Measurements from ENCODE around the gene STUB1. TPM values are rescaled to one million over a fixed set of nuclear protein-coding genes. Genes with fewer than 3 reads are reported as not detected.
"Not testable (repeated sequence)": the region's sequence is repeated elsewhere in the genome, so short reads cannot be mapped to it uniquely, and the experiment has no call there.

The STUB1 gene
- total and polyA plus RNA-seq, 5 experiments from 2014 or later, result 86.4 to 142 (median 133) TPM

DNA sequence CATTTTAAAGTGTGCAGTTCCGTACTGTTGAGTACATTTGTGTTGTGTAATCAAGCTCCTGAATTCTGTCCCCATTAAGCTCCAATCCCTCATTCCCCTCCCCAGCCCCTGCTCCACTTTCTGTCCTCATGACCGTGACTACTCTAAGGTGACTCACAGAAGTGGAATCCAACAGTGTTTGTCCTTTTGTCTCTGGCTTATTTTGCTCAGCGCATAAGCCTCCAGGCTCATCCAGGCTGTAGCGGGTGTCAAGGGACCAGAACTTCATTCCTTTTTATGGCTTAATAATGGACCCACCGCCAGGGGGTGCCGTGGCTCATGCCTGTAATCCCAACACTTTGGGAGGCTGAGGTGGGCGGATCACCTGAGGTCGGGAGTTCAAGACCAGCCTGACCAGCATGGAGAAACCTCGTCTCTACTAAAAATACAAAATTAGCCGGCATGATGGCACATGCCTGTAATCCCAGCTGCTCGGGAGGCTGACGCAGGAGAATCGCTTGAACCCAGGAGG, 32.6 kb downstream of the STUB1 start:
- H3K4me3 Mint-ChIP-seq, result peak overlapping the region in 6 of 10 donors; percentile 15 to 41 (median 28)
- H3K9me3 Mint-ChIP-seq, ATAC-seq, H3K36me3 Mint-ChIP-seq: not testable (repeated sequence)
- H3K27ac Mint-ChIP-seq, result peak overlapping the region in 1 of 10 donors; percentile 52
- DNase-seq, result peak in 1 of 10 donors; percentile 50
- POLR2A ChIA-PET, result interaction anchor here (0.6 to 21.0 kb wide), 4 partner anchors 8 to 73 kb away, joined by 3 to 411 read pairs (median 10); partner anchors contain the start of genes ANTKMT, CCDC78, CIAO3 and HAGHL
- peaks cover 4 to 35% (median 10%) of the 10 kb centered on the region in 5 donors for H3K27me3 Mint-ChIP-seq
- peaks cover 8 to 20% (median 13%) of the 10 kb centered on the region in 4 donors for H3K4me1 Mint-ChIP-seq

DNA sequence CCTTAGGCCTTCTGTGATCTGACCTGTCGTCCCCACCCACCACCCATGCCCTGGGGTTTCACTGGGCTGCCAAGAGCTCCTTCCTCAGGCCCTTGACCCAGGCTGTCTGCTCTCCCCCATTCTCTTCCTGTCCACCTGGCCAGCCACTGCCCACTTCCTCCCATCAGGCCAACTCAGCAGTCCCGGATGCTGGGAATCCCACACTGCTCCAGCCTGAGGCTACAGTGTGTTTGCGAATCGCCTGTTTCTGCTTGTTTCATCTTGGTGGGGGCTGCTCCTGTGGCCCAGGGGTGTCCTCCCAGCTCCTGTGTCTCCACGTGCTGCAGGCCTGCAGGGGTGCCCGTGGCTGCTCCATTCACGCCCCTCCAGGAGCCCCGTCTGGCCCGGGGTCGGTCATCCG, 33.9 kb downstream of the STUB1 start:
- Mint-ChIP-seq H3K4me1 (peaks cover 10 to 29% (median 19%) of the 10 kb centered on the region in 4 donors), H3K4me3 (peak overlapping the region; percentile 18 to 75 (median 30)), H3K9me3 (no peaks in the 10 kb centered on the region), H3K27ac (no peak overlapping the region), H3K27me3 (peaks cover 0 to 22% (median 0%) of the 10 kb centered on the region in 5 donors), H3K36me3 (no peaks in the 10 kb centered on the region)
- DNase-seq, result no peak
- ATAC-seq, result no peak
- POLR2A ChIA-PET, result interaction anchor here (2.4 to 21.0 kb wide), 3 partner anchors 21 to 75 kb away, joined by 9 to 411 read pairs (median 10); partner anchors contain the start of genes CCDC78, CHTF18, CIAO3 and HAGHL

DNA sequence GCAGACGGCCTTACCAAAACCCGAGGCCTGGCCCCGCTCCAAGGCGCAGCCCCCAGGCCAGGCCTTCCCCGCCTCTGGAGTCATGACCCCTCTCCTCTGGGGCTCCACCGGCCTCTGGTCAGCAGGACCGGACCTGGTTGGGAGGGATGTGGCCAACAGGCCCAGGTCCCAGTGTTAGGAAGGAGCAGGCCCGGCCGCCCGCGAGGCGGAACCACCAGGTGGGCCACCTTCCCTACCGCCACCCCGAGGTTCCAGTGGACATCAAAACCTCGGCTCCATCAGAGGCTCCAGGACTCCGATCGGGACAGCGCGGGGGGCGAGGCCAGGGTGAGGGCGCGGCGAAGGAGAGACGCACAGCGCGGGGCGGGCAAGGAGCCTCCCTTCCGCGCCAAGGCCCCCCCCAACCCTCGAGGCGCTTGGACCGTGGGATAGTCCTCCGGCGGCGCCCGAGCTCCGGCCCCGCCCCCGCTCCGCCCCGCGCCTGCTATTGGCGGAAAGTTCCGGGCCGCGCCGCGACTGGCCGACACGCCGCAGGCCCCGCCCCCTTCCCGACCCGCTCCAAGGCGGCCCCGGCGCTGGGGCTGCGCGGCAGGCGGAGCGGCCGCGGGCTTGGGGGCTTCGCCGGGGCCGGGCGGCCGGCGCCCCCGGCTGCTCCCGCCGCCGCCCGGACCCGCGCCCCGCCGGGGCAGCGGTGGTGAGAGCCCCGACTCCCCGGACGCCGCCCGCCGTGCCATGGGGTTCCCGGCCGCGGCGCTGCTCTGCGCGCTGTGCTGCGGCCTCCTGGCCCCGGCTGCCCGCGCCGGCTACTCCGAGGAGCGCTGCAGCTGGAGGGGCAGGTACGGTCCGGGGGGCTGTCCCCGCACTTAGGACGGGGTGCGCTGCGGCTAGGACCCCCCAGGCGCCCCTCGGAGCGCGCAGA, 34.6 kb downstream of the STUB1 start, which contains the start of gene METRN:
Gene METRN (plus strand): TSS at position 561 of the 919 bp plus-strand sequence. CDS start 172 bp downstream, at position 733.
- H3K27me3 Mint-ChIP-seq, result peaks cover 0 to 14% (median 0%) of the 10 kb centered on the region in 5 donors
- H3K36me3 Mint-ChIP-seq, result no peaks in the 10 kb centered on the region
- DNase-seq (peak; percentile 79 to 95 (median 85)), ATAC-seq (peak; percentile 85 to 89)
- H3K27ac Mint-ChIP-seq, result peak within 1 kb of the TSS in 2 of 10 donors; percentile 20 to 52
- H3K9me3 Mint-ChIP-seq, result no peaks in the 10 kb centered on the region
- H3K4me1 Mint-ChIP-seq, result peaks cover 13 to 35% (median 26%) of the 10 kb centered on the region in 4 donors
- H3K4me3 Mint-ChIP-seq, result peak within 1 kb of the TSS; percentile 19 to 83 (median 64)
- POLR2A ChIA-PET, result interaction anchor here (1.1 to 21.0 kb wide), 7 partner anchors 14 to 74 kb away, joined by 3 to 411 read pairs (median 6); partner anchors contain the start of genes CCDC78, CHTF18, CIAO3 and HAGHL

DNA sequence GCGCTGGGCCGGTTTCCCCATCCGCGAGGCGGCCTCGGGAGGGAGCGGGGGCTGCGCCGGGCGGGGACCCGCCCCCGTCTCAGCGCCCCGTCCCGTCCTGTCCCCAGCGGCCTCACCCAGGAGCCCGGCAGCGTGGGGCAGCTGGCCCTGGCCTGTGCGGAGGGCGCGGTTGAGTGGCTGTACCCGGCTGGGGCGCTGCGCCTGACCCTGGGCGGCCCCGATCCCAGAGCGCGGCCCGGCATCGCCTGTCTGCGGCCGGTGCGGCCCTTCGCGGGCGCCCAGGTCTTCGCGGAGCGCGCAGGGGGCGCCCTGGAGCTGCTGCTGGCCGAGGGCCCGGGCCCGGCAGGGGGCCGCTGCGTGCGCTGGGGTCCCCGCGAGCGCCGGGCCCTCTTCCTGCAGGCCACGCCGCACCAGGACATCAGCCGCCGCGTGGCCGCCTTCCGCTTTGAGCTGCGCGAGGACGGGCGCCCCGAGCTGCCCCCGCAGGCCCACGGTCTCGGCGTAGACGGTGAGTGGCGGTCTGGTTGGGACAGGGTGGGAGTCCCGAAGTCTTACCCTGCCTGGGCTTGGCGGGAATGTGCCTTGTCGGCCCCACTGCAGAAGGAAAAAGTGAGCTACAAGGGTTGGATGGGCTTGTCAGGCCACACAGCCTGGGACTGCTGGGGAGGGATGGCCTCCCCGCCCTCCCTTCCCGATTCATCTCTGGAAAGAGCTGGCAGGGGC, 35.4 kb downstream of the STUB1 start:
- Mint-ChIP-seq H3K9me3 (no peaks in the 10 kb centered on the region), H3K4me3 (peak overlapping the region; percentile 50 to 83 (median 66)), H3K27ac (peak overlapping the region in 2 of 10 donors; percentile 20 to 52), H3K27me3 (peaks cover 0 to 7% (median 0%) of the 10 kb centered on the region in 5 donors), H3K36me3 (no peaks in the 10 kb centered on the region), H3K4me1 (peaks cover 13 to 41% (median 33%) of the 10 kb centered on the region in 4 donors)
- ATAC-seq (peak; percentile 9 to 33), DNase-seq (no peak)
- POLR2A ChIA-PET, result interaction anchor here (0.6 to 21.0 kb wide), 13 partner anchors 8 to 93 kb away, joined by 3 to 411 read pairs (median 4); partner anchors contain the start of genes CCDC78, CHTF18, CIAO3 and HAGHL

DNA sequence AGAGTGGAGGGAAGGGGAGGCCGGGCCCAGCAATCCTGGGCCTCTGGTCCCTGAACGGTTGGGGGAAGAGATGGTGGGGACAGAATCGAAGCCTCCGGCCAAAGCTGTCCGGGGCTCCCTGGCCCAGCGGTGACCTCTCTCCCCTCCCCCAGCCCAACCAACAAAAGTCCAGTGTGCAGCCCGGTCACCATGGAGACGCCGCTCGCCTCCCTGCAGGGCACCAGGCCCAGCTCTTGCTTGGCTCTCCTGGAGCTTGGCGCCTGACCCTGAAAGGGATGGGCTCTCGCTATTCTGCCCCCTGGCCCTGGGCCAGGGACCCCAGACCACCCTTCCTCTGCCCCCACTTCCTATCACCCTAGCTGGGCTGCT, 36.0 kb downstream of the STUB1 start:
- DNase-seq, result no peak
- H3K4me1 Mint-ChIP-seq, result peaks cover 13 to 41% (median 33%) of the 10 kb centered on the region in 4 donors
- peak overlapping the region in 1 of 10 donors; percentile 20 for H3K27ac Mint-ChIP-seq
- POLR2A ChIA-PET, result interaction anchor here (0.6 to 21.0 kb wide), 12 partner anchors 9 to 92 kb away, joined by 3 to 411 read pairs (median 4); partner anchors contain the start of genes CCDC78, CHTF18, CIAO3 and HAGHL
- peaks cover 0 to 3% (median 0%) of the 10 kb centered on the region in 5 donors for H3K27me3 Mint-ChIP-seq
- no peaks in the 10 kb centered on the region for H3K9me3 Mint-ChIP-seq
- H3K36me3 Mint-ChIP-seq, result no peaks in the 10 kb centered on the region
- ATAC-seq, result no peak
- peak overlapping the region; percentile 39 to 83 (median 68) for H3K4me3 Mint-ChIP-seq

DNA sequence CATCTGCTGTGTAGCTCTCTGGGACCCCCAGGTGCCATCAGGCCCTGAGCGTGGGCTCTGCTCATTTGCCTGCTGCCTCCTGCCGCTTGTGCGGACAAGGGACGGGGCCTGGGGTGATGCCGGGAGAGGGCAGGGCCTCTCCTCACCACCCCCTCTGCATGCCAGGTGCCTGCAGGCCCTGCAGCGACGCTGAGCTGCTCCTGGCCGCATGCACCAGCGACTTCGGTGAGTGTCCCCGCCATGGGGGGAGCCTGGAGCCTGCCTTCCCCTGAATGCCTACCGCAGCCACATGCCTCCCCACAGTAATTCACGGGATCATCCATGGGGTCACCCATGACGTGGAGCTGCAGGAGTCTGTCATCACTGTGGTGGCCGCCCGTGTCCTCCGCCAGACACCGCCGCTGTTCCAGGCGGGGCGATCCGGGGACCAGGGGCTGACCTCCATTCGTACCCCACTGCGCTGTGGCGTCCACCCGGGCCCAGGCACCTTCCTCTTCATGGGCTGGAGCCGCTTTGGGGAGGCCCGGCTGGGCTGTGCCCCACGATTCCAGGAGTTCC, 36.6 kb downstream of the STUB1 start:
- H3K4me3 Mint-ChIP-seq, result peak overlapping the region in 6 of 10 donors; percentile 42 to 72 (median 56)
- no peaks in the 10 kb centered on the region for H3K36me3 Mint-ChIP-seq
- H3K27ac Mint-ChIP-seq, result no peak overlapping the region
- peaks cover 0 to 3% (median 0%) of the 10 kb centered on the region in 5 donors for H3K27me3 Mint-ChIP-seq
- POLR2A ChIA-PET, result interaction anchor here (0.9 to 21.0 kb wide), 6 partner anchors 10 to 68 kb away, joined by 3 to 411 read pairs (median 6); partner anchors contain the start of genes CCDC78, CIAO3, HAGHL and JMJD8
- DNase-seq (no peak), ATAC-seq (no peak)
- H3K9me3 Mint-ChIP-seq, result no peaks in the 10 kb centered on the region
- H3K4me1 Mint-ChIP-seq, result peaks cover 13 to 41% (median 34%) of the 10 kb centered on the region in 4 donors

DNA sequence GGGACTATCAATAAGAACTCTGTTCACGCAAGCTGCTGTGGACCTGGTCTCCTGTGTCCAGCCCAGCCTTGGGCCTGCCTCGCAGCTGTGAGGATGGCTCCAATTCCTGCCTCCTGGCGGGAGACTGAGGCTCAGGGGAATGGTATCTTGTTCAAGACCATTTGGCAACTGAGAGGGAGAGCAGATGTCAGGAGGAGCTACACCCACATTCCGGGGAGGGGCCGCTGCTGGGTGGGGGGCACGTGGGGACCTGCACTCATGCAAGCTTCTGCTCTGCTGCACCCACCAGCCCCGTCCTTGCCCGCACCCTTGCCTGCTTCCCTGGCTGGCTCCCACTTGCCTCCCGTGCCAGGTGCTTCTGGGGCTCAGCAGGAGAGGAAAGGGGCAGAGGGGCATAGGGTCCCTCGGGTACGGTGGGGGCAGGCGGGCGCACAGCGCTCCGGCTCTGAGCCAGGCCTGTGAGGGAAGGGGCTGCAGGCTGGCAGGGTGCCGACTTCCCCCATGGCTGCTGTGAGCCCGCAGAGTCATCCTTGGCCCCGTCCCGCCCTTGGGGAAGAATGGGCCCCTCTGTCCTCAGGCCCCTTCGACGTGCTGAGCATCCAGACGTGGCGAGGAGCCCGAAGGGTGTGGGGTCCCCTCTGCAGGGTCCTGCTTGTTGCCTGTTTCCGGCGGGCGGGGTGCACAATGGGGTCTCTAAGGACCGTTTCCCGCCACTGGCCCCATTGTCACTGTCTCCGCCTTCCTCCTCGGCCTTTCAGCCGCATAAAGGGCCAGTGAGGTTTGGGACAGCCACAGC, 37.4 kb downstream of the STUB1 start:
- DNase-seq, result no peak
- POLR2A ChIA-PET, result interaction anchor here (1.9 to 21.0 kb wide), 4 partner anchors 17 to 68 kb away, joined by 4 to 411 read pairs (median 11); partner anchors contain the start of genes CCDC78, CIAO3, HAGHL and JMJD8
- peak overlapping the region in 1 of 10 donors; percentile 32 for H3K4me3 Mint-ChIP-seq
- H3K9me3 Mint-ChIP-seq, result no peaks in the 10 kb centered on the region
- H3K4me1 Mint-ChIP-seq, result peaks cover 15 to 47% (median 40%) of the 10 kb centered on the region in 4 donors
- peak overlapping the region in 1 of 10 donors; percentile 62 for H3K27ac Mint-ChIP-seq
- H3K36me3 Mint-ChIP-seq, result no peaks in the 10 kb centered on the region
- H3K27me3 Mint-ChIP-seq, result peaks cover 0 to 2% (median 0%) of the 10 kb centered on the region in 5 donors
- no peak for ATAC-seq

DNA sequence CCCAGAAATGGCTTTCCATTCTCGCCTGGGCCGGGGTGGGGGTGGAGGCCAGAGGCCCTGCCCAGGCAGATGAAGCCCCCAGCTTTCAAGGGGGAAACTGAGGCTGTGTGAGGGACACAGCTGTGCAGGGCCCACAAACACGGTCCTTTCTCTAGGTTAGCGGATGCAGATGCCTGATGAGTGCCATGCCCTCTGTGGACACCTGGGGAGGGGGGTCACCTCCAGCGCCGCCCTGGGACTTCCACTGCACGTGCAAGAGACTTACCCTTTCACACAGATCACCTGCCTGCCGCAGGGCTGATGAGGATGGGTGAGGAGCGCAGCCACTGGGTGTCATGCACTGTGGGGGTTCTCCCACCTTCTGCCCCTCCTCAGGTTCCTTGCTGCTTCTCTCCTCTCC, 38.2 kb downstream of the STUB1 start:
- H3K27ac Mint-ChIP-seq, result peak overlapping the region in 3 of 10 donors; percentile 40 to 83 (median 51)
- peaks cover 19 to 50% (median 44%) of the 10 kb centered on the region in 4 donors for H3K4me1 Mint-ChIP-seq
- peak overlapping the region in 3 of 10 donors; percentile 80 to 95 (median 91) for H3K4me3 Mint-ChIP-seq
- H3K27me3 Mint-ChIP-seq, result no peaks in the 10 kb centered on the region
- H3K9me3 Mint-ChIP-seq, result no peaks in the 10 kb centered on the region
- DNase-seq, result no peak
- ATAC-seq, result no peak
- POLR2A ChIA-PET, result interaction anchor here (4.1 to 21.0 kb wide), 2 partner anchors 16 to 69 kb away, joined by 21 to 411 read pairs; partner anchors contain the start of genes CCDC78, CHTF18, CIAO3 and HAGHL
- H3K36me3 Mint-ChIP-seq, result no peaks in the 10 kb centered on the region

DNA sequence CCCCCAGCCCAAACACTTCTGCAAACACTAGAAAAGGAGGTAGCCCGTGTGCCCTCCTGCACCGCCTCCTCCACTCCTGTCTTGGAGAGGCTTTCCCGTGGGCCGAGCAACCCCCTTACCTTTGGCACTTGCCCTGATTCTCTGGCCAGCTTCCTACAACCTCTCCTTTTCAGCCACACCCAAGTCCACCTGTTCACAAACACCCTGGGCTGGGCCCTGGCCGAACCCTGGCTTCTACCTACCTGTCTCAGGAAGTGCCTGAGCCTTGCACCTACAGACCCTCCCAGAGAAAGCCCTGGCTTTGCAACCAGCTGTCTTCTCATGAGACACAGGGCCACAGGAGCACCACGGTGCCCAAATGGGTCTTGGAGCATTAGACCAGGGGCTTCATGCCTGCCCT, 38.7 kb downstream of the STUB1 start:
- Mint-ChIP-seq H3K27me3 (no peaks in the 10 kb centered on the region), H3K36me3 (no peaks in the 10 kb centered on the region), H3K9me3 (no peaks in the 10 kb centered on the region), H3K4me1 (peaks cover 21 to 53% (median 44%) of the 10 kb centered on the region in 4 donors), H3K4me3 (peak overlapping the region; percentile 61 to 95 (median 84)), H3K27ac (peak overlapping the region; percentile 32 to 90 (median 78))
- no peak for ATAC-seq
- POLR2A ChIA-PET, result interaction anchor here (1.2 to 21.0 kb wide), 3 partner anchors 16 to 69 kb away, joined by 3 to 411 read pairs (median 21); partner anchors contain the start of genes CCDC78, CHTF18, CIAO3 and HAGHL
- no peak for DNase-seq

DNA sequence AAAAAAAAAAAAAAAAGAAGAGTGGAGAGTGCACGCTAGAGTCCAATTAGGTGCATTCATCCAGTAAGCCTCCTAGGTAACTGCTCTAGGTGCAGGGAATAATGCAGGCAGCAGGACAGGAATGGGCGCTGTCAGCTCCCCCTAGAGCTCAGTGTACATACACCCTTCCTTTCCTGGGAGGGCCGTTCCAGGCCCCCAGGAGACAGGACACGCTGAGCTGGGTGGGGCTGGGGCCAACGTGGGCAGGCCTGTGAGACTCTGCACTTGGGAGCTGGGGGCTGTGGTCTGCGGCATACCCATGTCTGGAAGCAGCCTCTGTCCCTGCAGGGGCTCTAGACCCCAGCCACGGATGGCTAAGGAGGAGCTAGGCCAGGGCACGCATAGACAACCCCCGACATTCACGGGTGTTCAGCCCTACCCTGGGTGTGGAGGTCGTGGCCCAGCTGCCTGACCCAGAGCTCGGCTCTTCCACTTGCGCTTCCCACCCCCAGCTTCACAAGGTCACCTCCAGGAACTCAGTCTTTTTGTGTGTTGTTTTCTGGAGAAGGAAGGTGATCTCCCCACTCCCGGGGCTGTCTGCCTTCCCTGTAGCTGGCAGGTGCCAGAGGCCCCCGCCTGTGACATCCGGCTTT, 39.7 kb downstream of the STUB1 start:
- Mint-ChIP-seq H3K27me3 (no peaks in the 10 kb centered on the region), H3K27ac (peak overlapping the region; percentile 63 to 96 (median 88)), H3K4me1 (peaks cover 21 to 48% (median 41%) of the 10 kb centered on the region in 4 donors), H3K9me3 (no peaks in the 10 kb centered on the region), H3K36me3 (no peaks in the 10 kb centered on the region), H3K4me3 (peak overlapping the region; percentile 79 to 95 (median 87))
- ATAC-seq (peak; percentile 4 to 5), DNase-seq (peak in 2 of 10 donors; percentile 53 to 55)
- POLR2A ChIA-PET, result interaction anchor here (0.5 to 21.0 kb wide), 13 partner anchors 15 to 319 kb away, joined by 3 to 411 read pairs (median 3); partner anchors contain the start of genes CCDC78, CHTF18, CIAO3 and HAGHL
